Stimulated activated CD4-positive, alpha-beta T cell treated with anti-CD3 and anti-CD28 coated beads, TNF-alpha, amount 100 ng/mL, for 4 hours (primary cell): Measurements from ENCODE around the gene CLDN19.
A peak's percentile ranks its signal among the peaks of the same experiment; 100 is the strongest.
"Not testable (repeated sequence)": the region's sequence is repeated elsewhere in the genome, so short reads cannot be mapped to it uniquely, and the experiment has no call there.

Experiments
- DNase-seq, 3 experiments: peaks; one replicate each; pipeline ENCODE4 v3.0.0-alpha.2; 2020; ENCODE audit warnings: low read depth in 3 of 3

Gene CLDN19

DNA sequence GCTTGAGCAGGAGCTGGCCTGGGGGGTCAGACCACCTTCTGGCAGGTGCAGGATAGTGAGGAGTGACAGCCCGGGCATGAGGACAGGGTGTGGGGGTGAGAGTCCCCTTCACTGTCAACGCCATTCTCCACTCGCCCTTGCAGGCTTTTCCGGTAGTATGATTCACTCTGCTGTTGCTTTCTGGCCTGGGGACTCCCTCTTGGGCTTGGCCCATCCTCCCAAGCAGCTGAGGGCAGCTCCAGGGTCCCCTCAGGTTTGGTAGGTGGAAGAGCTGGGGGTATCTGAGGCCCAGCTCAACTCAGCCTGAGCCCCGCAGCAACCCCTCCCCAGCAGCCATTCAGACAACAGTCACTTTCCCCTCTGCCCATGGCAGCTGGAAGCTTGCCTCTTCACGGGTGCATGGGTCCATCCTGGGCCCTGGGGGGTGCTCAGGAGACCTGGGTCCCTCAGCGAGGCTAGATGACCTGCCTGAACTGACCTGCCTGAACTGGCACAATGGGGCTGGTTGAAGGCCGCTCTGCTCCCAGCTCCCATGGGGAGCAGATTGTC lies 1.3 kb downstream of the CLDN19 start:
- DNase-seq: no peak

DNA sequence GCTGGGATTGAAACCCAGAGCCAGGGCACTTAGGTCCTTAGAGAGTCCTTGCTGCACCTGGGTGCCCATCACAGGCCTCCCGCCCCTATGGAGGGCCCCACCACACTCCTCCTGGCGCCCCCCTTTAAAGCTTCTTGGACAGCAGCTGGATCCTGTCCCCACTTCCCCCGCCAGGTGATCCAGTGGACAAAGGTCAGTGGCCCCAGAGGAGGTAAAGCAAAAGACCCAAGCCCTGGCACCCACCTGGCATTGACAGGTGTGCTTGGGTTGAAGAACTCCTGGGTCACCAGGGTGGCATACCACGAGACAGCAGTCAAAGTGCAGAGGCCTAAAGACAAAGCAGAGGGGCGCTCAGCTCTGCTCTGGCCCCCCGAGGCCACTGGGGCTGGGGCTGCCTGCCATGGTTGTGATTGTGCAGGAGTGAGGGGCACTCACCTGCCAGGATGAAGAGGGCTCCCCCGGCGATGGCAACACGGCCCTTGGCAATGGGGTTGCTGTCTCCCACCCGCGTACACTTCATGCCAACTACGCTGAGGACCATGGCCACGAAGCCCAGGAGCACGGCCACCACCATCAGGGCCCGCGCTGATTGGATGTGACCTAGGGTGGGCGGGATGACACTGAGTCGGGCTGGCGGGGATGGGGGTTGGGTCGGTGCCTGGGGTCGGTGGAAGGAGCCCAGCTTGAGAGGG lies 1.9 kb downstream of the CLDN19 start:
- no peak for DNase-seq

DNA sequence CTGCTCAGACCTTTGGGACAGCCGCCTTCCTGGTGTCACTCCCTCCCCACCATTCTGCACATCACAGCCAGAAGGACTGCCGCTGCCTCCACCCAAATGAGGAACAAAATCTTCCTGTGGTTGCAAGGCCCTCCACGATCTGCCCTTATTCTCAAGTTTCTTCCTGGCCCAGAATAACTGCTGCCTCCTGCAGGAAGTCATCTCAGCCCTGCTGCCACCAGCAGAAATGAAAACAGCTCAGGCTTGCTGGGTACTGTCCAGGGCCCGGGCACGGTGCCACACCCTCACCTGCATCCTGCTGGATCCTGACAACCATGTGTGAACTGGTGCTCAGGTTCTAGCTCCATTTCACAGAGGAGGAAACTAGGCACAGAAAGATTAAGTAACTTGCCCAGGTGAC lies 2.8 kb downstream of the CLDN19 start:
- no peak for DNase-seq

DNA sequence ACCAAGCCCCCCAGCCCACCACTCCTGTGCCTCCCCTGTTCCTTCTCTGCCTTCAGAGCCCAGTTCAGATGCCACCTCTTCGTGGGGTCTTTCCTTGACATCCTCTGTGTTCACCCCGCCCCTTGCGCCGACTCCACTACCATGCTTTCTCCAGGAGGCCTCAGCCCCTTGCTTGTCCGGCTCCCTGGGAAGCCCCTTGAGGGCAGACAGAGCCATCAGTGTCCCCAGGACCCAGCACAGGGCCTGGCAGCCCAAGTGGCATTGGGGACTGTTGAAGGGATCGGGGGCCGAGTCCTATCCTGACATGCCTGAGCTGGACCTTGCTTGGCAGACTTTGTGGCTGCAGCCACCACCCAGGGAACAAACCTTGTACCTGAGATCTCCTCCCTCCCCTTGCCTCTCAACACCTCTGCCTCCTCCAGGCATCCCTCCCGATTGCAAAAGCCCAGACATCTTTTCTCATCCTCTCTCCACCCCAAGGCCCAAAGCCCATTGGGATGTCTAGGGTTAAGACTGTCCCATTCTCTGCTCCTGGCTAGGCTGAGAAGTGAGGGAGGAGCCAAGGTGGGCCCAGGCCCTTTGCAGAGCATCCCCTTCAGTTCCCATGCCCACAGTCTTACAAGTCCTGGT lies 3.4 kb downstream of the CLDN19 start:
- no peak for DNase-seq

DNA sequence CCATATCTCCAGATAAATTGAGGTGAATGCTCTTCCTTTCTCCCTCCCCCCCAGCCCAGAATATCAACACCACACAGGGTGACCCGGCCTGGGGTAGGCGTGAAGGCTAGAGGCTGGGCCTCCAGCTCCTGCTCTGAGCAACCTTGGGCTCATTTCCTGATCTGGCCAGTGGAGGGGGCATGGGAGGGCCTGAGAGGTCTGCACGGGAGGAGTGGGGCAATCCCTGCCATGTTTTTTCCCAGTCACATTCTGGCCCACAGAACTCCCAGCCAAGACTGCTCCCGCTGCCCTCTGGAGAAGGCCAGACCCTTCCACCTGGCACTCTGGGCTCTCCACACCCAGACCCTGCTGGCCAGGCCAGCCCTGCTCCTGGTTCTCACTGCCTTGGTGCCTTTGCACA lies 3.9 kb downstream of the CLDN19 start:
- DNase-seq: no peak

DNA sequence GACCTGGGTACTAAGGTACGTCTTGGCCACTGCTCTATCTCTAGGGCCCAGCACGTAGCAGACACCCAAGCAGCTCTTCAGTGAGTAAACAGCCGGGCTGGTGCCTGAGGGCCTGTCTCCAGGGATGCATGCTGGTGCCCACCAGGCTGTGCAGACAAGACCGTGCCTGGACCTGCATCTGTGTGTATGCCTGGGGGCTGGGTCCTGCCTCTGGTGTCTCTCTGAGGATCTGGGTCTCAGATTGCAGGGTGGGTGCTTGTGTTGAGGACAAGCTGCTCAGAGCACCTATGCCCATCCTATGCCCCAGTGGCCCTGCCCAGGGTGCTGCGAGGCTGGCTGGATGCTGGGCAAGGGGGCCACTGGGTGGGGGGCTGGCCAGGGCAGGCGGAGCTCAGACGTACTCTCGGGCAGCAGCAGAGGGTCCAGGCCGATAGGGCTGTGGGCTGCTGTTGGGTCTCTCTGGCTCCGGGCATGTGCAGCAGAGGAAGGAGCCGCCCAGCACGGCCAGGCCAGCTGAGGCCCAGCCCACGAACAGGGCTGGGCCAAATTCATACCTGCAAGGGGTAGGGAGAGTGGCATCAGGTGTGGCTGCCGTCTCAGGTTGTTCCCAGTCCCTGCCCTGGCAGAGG lies 4.4 kb downstream of the CLDN19 start:
- no peak for DNase-seq

DNA sequence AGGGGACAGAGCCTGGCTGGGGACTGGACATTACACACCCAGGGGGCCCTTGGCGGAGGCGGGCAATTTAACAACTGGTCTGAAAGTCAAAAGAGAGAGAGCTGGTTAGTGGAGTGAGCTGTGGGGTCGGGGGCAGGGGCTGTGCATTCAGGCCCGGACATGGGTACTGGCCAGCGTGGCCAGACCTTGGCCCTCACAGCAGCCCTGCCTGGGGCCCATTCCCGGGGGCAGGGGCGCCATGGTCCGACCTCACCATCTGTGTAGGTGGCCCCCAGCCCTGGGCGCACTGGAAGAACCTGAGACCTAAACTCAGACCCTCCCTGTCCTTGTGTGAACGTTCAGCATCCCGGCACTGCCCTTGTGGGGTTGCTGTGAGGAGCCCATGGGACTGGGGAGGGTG lies 5.0 kb downstream of the CLDN19 start:
- no peak for DNase-seq

DNA sequence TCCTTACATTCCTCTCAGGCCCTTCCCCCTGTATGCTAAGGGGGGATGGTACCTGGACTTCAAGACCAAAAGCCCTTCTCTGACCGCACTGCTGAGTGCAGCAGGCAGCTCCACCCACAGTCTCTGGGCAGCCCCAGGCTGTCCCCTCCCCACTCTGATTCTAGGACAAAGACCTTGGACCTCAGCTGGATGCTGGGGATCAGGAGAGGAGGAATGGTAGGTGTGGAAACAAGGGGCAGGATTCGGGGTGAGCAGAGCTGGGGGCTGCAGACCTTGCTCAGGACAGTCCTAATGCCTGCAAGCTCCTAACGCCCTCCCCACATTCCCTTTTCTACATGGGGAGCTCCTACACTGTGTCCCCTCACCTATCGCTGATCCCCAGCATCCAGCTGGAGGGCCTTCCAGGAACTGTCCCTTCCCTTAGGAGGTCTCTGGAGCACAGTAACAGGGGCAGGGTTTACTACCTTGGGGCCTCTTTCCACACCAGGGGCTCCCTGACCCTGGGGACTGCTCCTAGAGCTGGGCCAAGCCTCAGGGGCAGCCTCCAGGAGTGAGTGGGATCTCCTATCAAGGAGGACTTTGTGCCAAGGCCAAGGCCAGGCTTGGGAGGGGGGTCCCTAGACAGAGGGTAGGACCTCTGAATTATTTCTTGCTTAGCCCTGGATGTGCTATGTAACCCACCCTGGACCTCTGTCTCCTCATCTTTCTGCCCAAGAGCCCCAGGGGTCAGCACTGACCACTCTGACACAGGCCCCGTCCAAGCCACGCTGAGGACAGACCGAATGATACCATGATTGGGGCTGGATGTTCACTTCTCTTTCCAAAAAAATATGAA lies 5.6 kb downstream of the CLDN19 start:
- DNase-seq: no peak

DNA sequence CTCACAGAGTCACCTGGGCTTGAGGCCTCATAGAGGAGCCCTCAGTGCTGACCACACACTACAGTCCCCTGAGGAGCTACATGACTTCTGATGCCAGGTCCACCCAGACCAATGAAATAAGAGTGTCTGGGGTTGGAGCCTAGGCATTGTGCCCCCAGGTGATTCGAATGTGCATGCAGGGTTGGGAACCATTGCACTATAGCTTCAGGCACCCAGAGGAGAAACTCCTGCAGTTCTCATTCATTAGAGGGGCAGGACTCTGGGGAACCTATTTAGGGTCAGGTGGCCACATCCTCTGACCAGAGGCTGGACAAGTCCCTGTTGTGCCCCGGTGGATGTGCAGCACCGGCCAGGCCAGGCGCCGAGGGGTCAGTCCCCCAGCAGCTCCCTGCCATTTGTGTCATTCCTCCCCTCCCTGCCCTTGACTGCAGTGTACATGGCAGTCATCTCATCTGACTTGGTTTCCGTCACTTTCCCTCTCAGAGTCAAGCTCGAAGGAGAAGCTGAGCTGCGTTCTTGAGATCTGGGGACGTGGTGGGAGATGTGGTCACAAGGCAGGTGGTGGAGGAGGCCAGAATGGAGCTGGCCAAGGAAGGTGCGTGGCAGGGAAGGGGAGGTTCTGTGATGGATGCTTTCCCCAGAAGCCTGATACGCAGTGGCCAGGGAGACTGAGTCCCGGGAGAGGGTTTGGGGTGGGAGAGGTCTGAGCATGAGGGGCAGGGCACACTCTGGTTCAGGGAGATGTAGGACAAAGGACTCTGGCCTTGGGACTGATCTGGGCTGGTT lies 6.4 kb downstream of the CLDN19 start:
- no peak for DNase-seq

DNA sequence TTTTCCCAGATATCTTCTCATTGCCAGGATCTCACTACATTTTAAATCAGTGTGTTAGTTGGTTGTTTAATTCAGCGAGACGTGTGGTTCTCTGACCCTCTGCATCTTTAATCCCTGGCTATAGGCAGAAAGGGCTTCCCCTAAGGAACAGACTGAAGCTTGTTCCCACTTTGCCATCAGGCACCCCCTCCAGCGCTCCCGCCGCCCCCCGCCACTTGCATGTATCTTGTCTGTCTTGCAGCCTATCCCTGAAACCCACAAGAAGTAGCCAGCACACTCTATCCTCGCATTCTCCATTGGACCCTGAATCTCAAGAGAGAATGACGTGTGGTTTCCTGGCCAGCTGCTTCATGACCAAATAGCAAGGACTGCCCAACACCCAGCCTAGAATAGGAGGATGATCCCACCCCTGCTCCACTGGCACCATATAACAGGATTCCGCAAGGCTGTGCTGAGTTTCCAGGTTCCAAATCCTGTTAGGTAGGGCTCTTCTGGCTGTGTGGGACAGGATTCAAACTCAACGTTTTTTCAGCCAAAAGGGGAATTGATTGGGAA lies 7.8 kb downstream of the CLDN19 start:
- DNase-seq: no peak

DNA sequence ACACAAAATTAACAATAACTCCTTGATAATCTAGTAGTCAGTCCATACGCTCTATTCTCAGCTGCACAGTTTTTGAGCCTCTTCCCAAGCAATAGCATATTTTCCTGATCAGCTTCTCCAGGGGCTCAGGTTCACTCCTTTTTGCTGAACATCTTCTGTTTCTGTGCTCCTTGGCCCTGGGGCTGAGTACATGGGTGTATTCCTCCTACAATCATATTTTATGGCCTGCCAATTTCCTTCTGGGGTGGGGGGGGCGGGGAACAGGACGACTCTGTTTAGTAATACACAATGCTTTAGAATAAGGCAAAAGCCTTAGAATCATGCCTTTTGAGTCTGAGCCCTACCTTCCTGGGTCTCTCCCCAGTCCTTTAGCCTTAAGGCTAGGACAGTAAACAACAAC lies 8.5 kb downstream of the CLDN19 start:
- DNase-seq: no peak

DNA sequence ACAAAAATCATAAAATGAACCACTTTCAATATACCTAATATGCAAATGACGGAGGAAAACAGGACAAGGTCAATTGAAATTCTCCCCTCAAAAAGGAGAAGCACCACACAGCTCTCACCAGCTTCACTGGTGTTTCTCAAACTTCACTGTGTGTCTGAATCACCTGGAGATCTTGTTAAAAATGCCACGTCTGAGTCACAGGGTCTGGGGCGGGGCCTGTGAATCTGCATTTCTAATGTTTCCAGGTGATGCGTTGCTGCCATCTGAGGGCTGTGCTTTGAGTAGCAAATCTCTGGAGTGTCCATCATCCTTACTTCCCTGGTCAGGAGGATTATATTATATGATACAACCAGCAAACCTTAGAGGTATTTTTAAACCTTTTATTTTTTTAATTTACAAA lies 9.0 kb downstream of the CLDN19 start:
- peak; percentile 18 to 25 (median 22) for DNase-seq

DNA sequence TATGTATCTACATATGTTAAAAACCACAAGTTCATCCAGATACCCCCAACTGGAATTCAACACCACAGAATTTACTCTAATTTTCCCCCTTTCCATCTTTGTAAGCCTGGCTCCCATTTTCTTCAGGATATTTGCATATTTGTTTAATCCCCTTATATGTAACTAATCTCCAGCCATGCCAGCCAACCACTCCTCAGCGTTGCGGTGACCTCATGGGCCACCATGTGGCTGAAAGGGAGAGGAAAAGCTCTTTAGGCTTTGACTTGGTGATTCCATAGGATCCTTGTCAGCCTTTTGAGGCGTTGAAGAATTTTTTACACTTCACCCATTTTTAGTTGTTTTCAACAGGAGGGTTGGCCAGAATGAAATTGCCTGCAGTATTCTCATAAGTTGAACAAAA lies 10.0 kb downstream of the CLDN19 start:
- no peak for DNase-seq

DNA sequence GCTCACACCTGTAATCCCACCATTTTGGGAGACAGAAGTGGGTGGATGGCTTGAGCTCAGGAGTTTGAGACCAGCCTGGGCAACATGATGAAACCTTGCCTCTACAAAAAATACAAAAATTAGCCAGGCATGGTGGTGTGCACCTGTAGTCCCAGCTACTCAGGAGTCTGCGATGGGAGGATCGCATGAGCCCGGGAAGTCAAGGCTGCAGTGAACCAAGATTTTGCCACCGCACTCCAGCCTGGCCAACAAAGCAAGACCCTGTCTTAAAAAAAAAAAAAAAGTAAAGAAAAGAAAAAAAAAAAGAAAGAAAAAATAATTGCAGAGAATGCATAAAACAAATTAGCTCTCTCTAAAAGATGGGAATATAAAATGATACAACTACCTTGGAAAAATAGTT lies 14.2 kb downstream of the CLDN19 start:
- DNase-seq: not testable (repeated sequence)

DNA sequence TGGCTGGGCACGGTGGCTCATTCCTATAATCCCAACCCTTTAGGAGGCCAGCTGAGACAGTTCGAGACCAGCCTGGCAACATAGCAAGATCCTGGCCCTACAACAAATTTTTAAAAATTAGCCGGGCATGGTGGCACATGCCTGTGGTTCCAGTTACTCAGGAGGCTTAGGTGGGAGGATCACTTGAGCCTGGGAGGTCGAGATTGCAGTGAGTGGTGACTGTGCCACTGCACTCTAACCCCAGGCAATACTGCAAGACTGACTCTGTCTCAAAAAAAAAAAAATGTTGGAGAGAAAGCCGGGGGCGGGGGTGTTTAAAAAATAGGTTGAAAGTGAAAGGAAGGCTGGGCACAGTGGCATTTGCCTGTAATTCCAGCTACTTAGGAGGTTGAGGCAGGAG lies 16.5 kb downstream of the CLDN19 start:
- DNase-seq: no peak

DNA sequence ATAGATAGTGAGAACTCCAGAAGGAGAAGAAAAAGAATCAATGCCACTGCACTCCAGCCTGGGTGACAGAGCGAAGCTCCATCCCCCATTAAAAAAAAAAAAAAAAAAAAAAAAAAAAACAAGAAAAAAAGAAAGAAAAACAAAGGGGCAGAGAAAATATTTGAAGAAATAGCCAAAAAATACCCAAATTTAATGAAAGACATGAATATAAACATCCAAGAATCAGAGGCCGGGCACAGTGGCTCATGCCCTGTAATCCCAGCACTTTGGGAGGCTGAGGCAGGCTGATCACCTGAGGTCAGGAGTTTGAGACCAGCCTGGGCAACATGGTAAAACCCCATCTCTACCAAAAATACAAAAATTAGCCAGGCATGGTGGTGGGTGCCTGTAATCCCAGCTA lies 17.6 kb downstream of the CLDN19 start:
- not testable (repeated sequence) for DNase-seq

DNA sequence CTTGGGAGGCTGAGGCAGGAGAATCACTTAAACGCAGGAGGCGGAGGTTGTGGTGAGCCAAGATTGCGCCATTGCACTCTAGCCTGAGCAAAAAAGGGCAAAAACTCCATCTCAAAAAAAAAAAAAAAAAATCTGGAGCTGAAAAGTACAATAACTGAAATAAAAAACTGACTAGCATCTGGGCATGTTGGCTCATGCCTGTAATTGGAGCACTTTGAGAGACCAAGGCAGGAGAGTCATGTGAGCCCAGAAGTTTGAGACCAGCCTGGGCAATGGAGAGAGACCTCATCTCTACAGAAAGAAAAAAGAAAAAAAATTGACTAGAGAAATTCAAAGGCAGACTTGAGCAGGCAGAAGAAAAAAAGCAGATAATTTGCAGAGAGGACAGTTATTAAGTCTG lies 18.1 kb downstream of the CLDN19 start:
- DNase-seq: no peak

DNA sequence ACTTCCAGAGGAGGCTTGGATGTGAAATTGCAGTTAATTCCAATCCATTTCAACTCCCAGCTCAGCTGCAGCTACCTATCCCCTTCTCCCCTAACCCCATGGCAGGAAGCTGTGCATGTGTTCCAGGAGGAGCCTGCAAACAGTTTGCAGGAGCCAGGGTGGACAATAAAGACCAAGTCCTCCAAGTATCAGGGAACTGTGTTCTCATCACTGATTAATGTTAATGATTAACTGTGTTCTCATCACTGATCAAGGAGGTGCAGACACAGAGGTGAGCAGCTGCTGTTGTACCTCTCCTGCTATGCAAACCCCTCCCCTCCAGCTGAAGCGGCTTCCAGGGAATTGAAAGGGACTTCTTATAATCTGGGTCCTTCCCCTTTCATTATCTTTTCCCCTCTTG lies 19.2 kb downstream of the CLDN19 start:
- no peak for DNase-seq

DNA sequence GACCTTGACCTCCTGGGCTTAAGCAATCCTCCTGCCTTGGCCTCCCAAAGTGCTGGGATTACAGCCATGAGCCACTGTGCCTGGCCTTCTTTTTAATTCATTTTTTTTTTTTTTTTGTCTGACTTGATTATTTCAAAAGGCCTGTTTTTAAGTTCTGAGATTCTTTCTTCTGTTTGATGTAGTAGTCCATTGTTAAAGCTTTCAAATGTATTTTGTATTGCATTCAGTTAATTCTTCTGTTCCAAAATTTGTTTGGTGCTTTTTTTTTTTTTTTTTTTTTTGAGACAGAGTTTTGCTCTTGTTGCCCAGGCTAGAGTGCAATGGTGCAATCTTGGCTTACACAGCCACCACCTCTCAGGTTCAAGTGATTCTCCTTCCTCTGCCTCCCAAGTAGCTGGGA lies 25.6 kb downstream of the CLDN19 start:
- DNase-seq: not testable (repeated sequence)

DNA sequence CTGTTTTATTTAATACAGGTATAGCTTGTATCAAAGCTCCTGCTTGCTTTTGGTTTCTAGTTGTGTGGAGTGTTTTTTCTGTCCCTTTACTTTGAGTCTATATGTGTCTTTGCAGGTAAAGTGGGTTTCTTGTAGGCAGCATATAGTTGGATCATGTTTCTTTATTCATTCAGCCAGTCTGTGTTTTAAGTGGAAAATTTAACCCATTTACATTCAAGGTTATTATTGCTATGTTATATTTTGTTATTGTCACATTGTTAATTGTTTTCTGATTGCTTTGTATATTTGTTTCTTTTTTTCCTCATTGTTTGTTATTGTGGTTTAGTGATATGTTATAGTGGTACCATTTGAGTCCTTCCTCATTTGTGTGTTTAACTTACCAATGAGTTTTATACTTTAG lies 26.7 kb downstream of the CLDN19 start:
- no peak for DNase-seq

DNA sequence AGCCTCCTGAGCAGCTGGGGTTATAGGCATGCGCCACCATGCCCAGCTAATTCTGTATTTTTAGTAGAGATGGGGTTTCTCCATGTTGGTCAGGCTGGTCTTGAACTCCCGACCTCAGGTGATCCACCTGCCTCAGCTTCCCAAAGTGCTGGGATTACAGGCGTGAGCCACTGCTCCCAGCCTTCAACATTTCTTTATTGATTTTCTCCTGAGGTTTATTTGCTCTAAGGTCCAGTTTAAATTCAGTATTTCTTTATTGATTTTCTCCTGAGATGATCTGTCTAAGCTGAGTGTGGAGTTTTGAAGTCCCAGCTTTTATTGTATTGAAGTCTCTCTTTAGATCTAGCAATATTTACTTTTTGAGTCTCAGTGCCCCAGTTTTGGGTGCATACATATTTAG lies 27.2 kb downstream of the CLDN19 start:
- DNase-seq: not testable (repeated sequence)
